Lung microvascular endothelial cell (primary cell): ENCODE measurements around the gene POU2F2. TPM values are rescaled to one million over a fixed set of nuclear protein-coding genes. Genes with fewer than 3 reads are reported as not detected.

Source experiments
- DNase-seq, 2 donors: peaks; one replicate each; pipeline versions ENCODE4 v3.0.0 to v3.0.0-alpha.2; 2010; ENCODE audit warnings: low read depth in 2 of 2
- total RNA-seq: library from RNA; depleted of rRNA; stranded (reverse); fragments of >200 nt; gene quantifications from 2 replicates; pipeline ENCODE4 v1.2.1, GENCODE V29; 2014

The POU2F2 gene
- total RNA-seq, result 0.20 and 0.22 TPM in 2 replicates

GRCh38 chr19:42132030-42132628, at the start of gene POU2F2:
Gene POU2F2, minus strand, starts transcription at chr19:42132446. Its CDS starts 35 bp downstream, at chr19:42132411.
- peak in 1 of 2 donors; percentile 41 for DNase-seq

- no peak for DNase-seq
These were observed 46.8 kb upstream of the POU2F2 start for GRCh38 chr19:42178791-42179674.

GRCh38 chr19:42177686-42178019, 45.4 kb upstream of the POU2F2 start:
- DNase-seq, result no peak

GRCh38 chr19:42176990-42177685, 44.9 kb upstream of the POU2F2 start:
- peak; percentile 59 to 83 for DNase-seq

- DNase-seq, result peak in 1 of 2 donors; percentile 49
These were observed 44.4 kb upstream of the POU2F2 start for GRCh38 chr19:42176649-42176989.

- DNase-seq, result peak in 1 of 2 donors; percentile 19
These were observed 43.9 kb upstream of the POU2F2 start for GRCh38 chr19:42175952-42176648.

GRCh38 chr19:42174958-42175734, 42.9 kb upstream of the POU2F2 start:
- no peak for DNase-seq

- DNase-seq, result no peak
These were observed 41.9 kb upstream of the POU2F2 start for GRCh38 chr19:42174188-42174587.

- DNase-seq, result no peak
These were observed 41.4 kb upstream of the POU2F2 start for GRCh38 chr19:42173695-42174094.

GRCh38 chr19:42172261-42172660, 40.0 kb upstream of the POU2F2 start:
- DNase-seq, result no peak

- DNase-seq, result no peak
These were observed 38.5 kb upstream of the POU2F2 start for GRCh38 chr19:42170715-42171114.

GRCh38 chr19:42169486-42170413, 37.5 kb upstream of the POU2F2 start:
- DNase-seq, result no peak

- no peak for DNase-seq
These were observed 36.0 kb upstream of the POU2F2 start for GRCh38 chr19:42168206-42168605.

GRCh38 chr19:42166316-42166715, 34.1 kb upstream of the POU2F2 start:
- no peak for DNase-seq

- DNase-seq, result no peak
These were observed 32.9 kb upstream of the POU2F2 start for GRCh38 chr19:42165146-42165545.

GRCh38 chr19:42161616-42162263, 29.5 kb upstream of the POU2F2 start:
- no peak for DNase-seq

GRCh38 chr19:42159942-42160341, 27.7 kb upstream of the POU2F2 start:
- no peak for DNase-seq

- DNase-seq, result no peak
These were observed 26.7 kb upstream of the POU2F2 start for GRCh38 chr19:42158926-42159325.

- DNase-seq, result no peak
These were observed 24.3 kb upstream of the POU2F2 start for GRCh38 chr19:42156571-42156970.
